Transverse colon (tissue), 4 donors: ENCODE results near the gene DPEP2. TPM values are rescaled to one million over a fixed set of nuclear protein-coding genes. Genes with fewer than 3 reads are reported as not detected.

Experiments used
- DNase-seq: peaks from one replicate; pipeline ENCODE4 v3.0.0-alpha.2; 2019
- H3K27ac ChIP-seq, 4 donors: fragments of 200-600 bp; sonication (generic); 2 replicates each; pipeline ENCODE4 v1.5.1; 2016 to 2018; ENCODE audit warnings: inconsistent platforms in 4 of 4
- H3K27me3 ChIP-seq: fragments of 200-600 bp; sonication (generic); 2 replicates; pipeline ENCODE4 v1.5.1; 2017; ENCODE audit warnings: inconsistent platforms
- H3K36me3 ChIP-seq, 4 donors: fragments of 200-600 bp; sonication (generic); 2 replicates each; pipeline ENCODE4 v1.5.1; 2017 to 2019; ENCODE audit warnings: inconsistent platforms in 4 of 4
- H3K4me1 ChIP-seq, 4 donors: fragments of 200-600 bp; sonication (generic); 2 replicates each; pipeline ENCODE4 v1.5.1; 2017 to 2020; ENCODE audit warnings: inconsistent platforms in 4 of 4
- H3K4me3 ChIP-seq, 4 donors: fragments of 200-600 bp; sonication (generic); 1 replicate in 1 of 4; 2 replicates in 3 of 4; pipeline versions ENCODE4 v1.5.1 to v1.6.1; 2017 to 2019; ENCODE audit warnings: inconsistent platforms in 4 of 4
- H3K9me3 ChIP-seq, 2 donors: fragments of 200-600 bp; sonication (generic); 2 replicates each; pipeline ENCODE4 v1.5.1; 2017 to 2019; ENCODE audit warnings: inconsistent platforms in 2 of 2
- EP300 ChIP-seq: sonication (generic); formaldehyde crosslinking; IDR thresholded peaks from one replicate; pipeline ENCODE4 v1.6.1; 2017; ENCODE audit warnings: antibody characterized with exemption, low read depth
- POLR2A ChIP-seq: fragments of 450-650 bp; IDR thresholded peaks from one replicate; pipeline ENCODE4 v1.6.1; 2016; ENCODE audit warnings: antibody characterized with exemption, mild to moderate bottlenecking, moderate library complexity
- POLR2AphosphoS5 ChIP-seq, 3 donors: sonication (generic); formaldehyde crosslinking; IDR thresholded peaks; one replicate each; pipeline ENCODE4 v1.6.1; 2016; ENCODE audit warnings: antibody characterized with exemption in 3 of 3
- WGBS, 2 donors: methylation state at CpG; one replicate each; pipeline ENCODE4 v1.1.5; 2018; ENCODE audit warnings: low coverage in 1 of 2; 5-methylcytosine and 5-hydroxymethylcytosine counted together
- in situ Hi-C, 4 donors: fragments of 200-750 bp; cut with MboI; loops; one replicate each; pipeline versions ENCODE4 v1.15.0 to v1.15.1; 2017; ENCODE audit warnings: low sequenced_read_pairs in 3 of 4, low pct_ligation_motif_present in 1 of 4, low pct_unique_long_range_greater_than_20kb in 1 of 4
- intact Hi-C: fragments of 100-400 bp; cut with DNase I; formaldehyde crosslinking; loops from one replicate; pipeline ENCODE4 v1.15.1; 2023; ENCODE audit warnings: low total_unique reads
- total RNA-seq, 4 donors: library from RNA; depleted of rRNA; stranded (reverse); fragments of >200 nt; gene quantifications; one replicate each; pipeline ENCODE4 v1.1.0, GENCODE V29; 2016
- TF ChIP-seq, protein P1 (sequence below), 5 experiments: fragments of 200-600 bp in 3 of 5; fragments of 450-650 bp in 2 of 5; sonication (generic) in 3 of 5; IDR thresholded peaks; 1 replicate in 2 of 5; 2 replicates in 3 of 5; pipeline ENCODE4 v1.5.1; 2016 to 2017; ENCODE audit warnings: antibody characterized with exemption in 5 of 5, inconsistent platforms in 3 of 5, mild to moderate bottlenecking in 2 of 5, moderate library complexity in 1 of 5

Gene DPEP2
- total RNA-seq, 4 donors from 2014 or later, result 1.5 to 4.4 (median 1.5) TPM

GRCh38 chr16:67950335-67950843, 48.9 kb downstream of the DPEP2 start:
- no peak for TF ChIP-seq POLR2A
- no peak for TF ChIP-seq POLR2AphosphoS5 (IDR thresholded peaks at IDR 0.05)
- no peak for TF ChIP-seq EP300
- TF ChIP-seq, protein P1, sequence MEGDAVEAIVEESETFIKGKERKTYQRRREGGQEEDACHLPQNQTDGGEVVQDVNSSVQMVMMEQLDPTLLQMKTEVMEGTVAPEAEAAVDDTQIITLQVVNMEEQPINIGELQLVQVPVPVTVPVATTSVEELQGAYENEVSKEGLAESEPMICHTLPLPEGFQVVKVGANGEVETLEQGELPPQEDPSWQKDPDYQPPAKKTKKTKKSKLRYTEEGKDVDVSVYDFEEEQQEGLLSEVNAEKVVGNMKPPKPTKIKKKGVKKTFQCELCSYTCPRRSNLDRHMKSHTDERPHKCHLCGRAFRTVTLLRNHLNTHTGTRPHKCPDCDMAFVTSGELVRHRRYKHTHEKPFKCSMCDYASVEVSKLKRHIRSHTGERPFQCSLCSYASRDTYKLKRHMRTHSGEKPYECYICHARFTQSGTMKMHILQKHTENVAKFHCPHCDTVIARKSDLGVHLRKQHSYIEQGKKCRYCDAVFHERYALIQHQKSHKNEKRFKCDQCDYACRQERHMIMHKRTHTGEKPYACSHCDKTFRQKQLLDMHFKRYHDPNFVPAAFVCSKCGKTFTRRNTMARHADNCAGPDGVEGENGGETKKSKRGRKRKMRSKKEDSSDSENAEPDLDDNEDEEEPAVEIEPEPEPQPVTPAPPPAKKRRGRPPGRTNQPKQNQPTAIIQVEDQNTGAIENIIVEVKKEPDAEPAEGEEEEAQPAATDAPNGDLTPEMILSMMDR (IDR thresholded peaks at IDR 0.05), result no peak
- intact Hi-C loops, result no loop called here
- Histone ChIP-seq H3K27me3 (no peaks in the 10 kb centered on the region), H3K27ac (no peak overlapping the region), H3K9me3 (no peaks in the 10 kb centered on the region), H3K4me1 (peaks cover 0 to 8% (median 0%) of the 10 kb centered on the region in 4 donors), H3K4me3 (no peak overlapping the region), H3K36me3 (no peaks in the 10 kb centered on the region)
- in situ Hi-C loops, result no loop called here
- WGBS, 2 donors, result 63% methylated on average over 7 of the region's 16 CpGs; no CpG with 5 or more reads in 1 of the 2 donors
- no peak for DNase-seq

DNA sequence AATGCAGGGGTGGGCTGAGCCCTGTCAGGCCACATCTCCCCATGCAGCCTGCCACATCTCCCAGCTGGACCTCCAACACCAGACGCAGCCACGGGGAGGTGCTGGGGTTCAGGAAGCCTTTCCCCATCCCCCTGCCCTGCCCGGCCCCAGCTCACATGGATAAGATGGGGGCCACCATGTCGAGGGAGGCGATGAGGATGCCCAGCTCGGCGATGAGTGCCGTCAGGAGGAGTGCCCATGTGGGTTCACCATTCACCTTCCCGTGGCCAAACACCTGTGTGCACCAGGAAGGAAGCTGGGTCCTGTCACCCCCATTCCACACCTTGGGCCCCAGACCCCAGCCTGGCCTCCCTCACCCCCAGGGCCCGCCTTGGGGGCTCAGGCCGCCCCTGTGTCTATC, 49.6 kb downstream of the DPEP2 start:
- no peaks in the 10 kb centered on the region for H3K27me3 ChIP-seq
- TF ChIP-seq EP300 (no peak), POLR2AphosphoS5 (IDR thresholded peaks at IDR 0.05) (no peak), POLR2A (no peak)
- TF ChIP-seq, protein P1 (IDR thresholded peaks at IDR 0.05), result no peak
- intact Hi-C loops, result no loop called here
- no peaks in the 10 kb centered on the region for H3K36me3 ChIP-seq
- H3K9me3 ChIP-seq, result no peaks in the 10 kb centered on the region
- 90% methylated on average over 11 of the region's 11 CpGs; no CpG with 5 or more reads in 1 of the 2 donors for WGBS, 2 donors
- no peak overlapping the region for H3K27ac ChIP-seq
- H3K4me1 ChIP-seq, result peaks cover 1 to 13% (median 3%) of the 10 kb centered on the region in 4 donors
- in situ Hi-C loops, result no loop called here
- no peak overlapping the region for H3K4me3 ChIP-seq
- no peak for DNase-seq

DNA sequence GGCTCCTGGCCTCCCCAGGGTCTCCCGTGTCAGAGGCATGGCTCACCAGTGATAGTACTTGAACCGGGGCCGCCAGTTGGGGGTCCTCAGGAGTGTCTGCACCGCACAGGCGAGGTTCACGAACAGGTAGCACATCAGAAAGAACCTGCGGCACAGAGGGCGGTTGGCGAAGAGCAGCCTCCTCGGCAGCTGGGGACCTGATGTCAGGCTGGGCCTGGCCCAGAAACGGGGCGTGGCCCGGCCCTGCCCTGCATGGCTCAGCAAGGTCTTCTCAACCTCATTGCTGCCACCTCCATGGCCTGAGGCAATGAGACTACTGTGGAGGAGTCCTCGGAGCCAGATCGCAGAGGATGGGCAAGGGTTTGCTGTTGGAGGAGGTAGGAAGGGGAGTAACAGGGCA, 51.3 kb downstream of the DPEP2 start:
- in situ Hi-C loops (no loop called here), intact Hi-C loops (no loop called here)
- H3K36me3 ChIP-seq, result no peaks in the 10 kb centered on the region
- no peaks in the 10 kb centered on the region for H3K9me3 ChIP-seq
- WGBS, 2 donors, result 66 to 80% methylated on average over 1 to 15 of the region's 15 CpGs
- peaks cover 14 to 27% (median 16%) of the 10 kb centered on the region in 4 donors for H3K4me1 ChIP-seq
- TF ChIP-seq POLR2AphosphoS5 (IDR thresholded peaks at IDR 0.05) (no peak), EP300 (no peak), POLR2A (no peak)
- TF ChIP-seq, protein P1 (IDR thresholded peaks at IDR 0.05), result no peak
- H3K4me3 ChIP-seq, result no peak overlapping the region
- no peaks in the 10 kb centered on the region for H3K27me3 ChIP-seq
- no peak for DNase-seq
- H3K27ac ChIP-seq, result no peak overlapping the region

DNA sequence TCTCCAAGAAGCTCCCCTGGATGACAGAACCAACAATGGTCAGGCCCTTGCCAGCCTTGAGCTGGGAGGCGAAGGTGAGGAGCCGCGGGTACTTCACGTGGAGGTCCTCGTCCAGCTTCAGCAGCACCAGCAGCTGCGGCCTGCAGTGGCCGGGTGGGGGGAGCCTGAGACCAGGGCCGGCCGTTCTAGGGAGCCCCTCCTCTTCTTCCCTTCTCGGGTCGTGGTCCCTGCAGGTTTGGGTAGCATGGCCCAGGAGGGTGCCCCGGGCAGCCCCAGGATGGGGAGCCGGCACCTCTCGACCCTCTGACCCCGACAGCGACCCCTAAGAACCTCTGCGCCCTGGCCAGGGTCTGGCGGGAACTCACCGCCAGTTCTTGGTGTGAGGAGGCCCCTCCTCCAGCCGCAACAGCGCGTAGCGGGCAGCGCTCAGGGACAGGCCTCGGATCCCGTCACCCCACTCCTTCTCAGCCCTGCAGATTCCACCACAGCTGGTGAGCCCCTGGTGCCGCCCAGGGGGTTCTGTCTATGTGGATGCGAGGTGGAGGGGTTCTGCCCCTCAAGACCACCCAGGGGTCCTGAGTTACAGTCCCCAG, 52.2 kb downstream of the DPEP2 start:
- Histone ChIP-seq H3K4me3 (no peak overlapping the region), H3K27ac (no peak overlapping the region), H3K9me3 (no peaks in the 10 kb centered on the region), H3K27me3 (no peaks in the 10 kb centered on the region), H3K4me1 (peaks cover 14 to 27% (median 16%) of the 10 kb centered on the region in 4 donors), H3K36me3 (no peaks in the 10 kb centered on the region)
- no peak for DNase-seq
- in situ Hi-C loops (no loop called here), intact Hi-C loops (no loop called here)
- no peak for TF ChIP-seq EP300
- no peak for TF ChIP-seq POLR2A
- TF ChIP-seq, protein P1 (IDR thresholded peaks at IDR 0.05), result no peak
- no peak for TF ChIP-seq POLR2AphosphoS5 (IDR thresholded peaks at IDR 0.05)
- 85% methylated on average over 25 of the region's 28 CpGs; no CpG with 5 or more reads in 1 of the 2 donors for WGBS, 2 donors
